Measurements from ENCODE around the gene SFRP5.

SFRP5 gene

DNA sequence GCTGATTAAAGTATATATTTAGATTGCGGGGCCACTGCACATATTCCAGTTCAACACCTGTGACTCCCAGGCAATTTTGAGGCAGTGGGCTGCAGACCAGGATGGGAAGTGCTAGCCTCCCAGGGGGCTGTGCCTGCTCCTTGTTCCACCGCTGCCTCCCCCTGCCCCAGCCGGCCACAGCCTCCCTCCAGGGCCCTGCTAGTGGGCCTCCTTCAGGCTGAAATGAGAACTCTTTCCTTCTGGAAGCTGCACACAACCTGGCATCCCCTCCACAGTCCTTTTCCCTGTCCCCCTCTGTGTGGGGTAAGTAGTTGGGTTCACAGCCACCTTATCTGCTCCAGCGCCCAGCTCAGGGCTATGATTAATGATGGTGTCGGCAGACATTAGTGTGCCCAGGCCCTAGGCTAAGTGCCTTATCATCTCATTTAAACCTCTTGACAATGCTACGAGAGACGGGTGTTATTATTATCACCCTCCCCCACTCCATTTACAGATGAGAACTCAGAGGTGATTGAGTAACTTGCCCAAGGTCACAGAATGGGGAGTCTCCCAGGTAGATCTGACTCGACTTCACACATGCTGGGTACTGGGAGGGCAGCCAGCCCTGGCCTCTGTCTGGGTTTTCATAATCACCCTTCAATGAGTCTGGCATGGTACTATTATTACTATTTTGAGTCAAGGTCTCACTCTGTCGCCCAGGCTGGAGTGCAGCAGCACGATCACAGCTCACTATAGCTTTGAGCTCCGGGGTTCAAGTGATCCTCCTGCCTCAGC, 10.8 kb upstream of the SFRP5 start:
- no peak overlapping the region for H3K27ac ChIP-seq (ENCODE audit: poor library complexity, severe bottlenecking)
- TF ChIP-seq, protein P1, sequence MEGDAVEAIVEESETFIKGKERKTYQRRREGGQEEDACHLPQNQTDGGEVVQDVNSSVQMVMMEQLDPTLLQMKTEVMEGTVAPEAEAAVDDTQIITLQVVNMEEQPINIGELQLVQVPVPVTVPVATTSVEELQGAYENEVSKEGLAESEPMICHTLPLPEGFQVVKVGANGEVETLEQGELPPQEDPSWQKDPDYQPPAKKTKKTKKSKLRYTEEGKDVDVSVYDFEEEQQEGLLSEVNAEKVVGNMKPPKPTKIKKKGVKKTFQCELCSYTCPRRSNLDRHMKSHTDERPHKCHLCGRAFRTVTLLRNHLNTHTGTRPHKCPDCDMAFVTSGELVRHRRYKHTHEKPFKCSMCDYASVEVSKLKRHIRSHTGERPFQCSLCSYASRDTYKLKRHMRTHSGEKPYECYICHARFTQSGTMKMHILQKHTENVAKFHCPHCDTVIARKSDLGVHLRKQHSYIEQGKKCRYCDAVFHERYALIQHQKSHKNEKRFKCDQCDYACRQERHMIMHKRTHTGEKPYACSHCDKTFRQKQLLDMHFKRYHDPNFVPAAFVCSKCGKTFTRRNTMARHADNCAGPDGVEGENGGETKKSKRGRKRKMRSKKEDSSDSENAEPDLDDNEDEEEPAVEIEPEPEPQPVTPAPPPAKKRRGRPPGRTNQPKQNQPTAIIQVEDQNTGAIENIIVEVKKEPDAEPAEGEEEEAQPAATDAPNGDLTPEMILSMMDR (IDR thresholded peaks at IDR 0.05; ENCODE audit: poor library complexity, severe bottlenecking), result no peak
- no peak overlapping the region for H3K4me3 ChIP-seq (ENCODE audit: severe bottlenecking)
- no peak for DNase-seq (ENCODE audit: low spot score)
- H3K27me3 ChIP-seq (ENCODE audit: insufficient read depth, poor library complexity, severe bottlenecking), result no peaks in the 10 kb centered on the region
- no peaks in the 10 kb centered on the region for H3K4me1 ChIP-seq (ENCODE audit: insufficient read depth, poor library complexity, severe bottlenecking)
- no peaks in the 10 kb centered on the region for H3K9me3 ChIP-seq (ENCODE audit: severe bottlenecking)
- no peaks in the 10 kb centered on the region for H3K36me3 ChIP-seq (ENCODE audit: low read depth)
- ATAC-seq (ENCODE audit: low read depth), result no peak

DNA sequence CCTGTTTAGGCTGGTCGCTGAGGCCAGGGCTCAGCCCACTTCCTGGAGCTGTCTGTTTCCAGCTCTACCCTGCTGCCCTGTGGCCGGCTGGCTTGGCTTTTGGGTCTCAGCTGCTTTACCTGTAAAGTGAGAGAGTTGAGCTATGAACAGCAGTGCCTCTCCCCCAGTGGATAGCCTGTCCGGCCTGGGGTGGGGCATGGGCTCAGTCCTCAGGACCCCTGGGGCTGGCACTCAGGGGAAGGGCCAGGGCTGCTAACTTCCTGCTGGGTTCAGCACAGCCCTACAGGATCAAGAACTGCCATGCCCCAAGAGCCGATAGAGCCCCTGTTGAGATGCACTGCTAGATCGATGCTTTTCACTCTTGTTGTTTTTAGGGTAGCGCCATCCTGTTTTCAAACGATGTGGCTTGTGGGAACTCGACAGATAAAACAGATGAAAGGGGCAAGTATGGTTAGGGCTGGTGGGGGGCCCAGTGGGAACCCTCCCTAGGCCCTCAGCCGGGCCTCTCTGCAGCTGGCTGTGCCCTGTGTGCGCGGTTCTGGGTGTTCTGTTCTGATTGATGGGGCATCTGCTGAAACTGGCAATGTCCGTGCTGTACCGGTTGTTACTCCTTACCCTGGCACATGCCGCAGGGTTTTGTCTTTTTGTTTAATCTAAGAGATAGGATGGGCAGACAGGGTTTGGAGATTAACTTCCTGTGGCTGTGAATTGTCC, 10.0 kb upstream of the SFRP5 start:
- no peaks in the 10 kb centered on the region for H3K9me3 ChIP-seq (ENCODE audit: severe bottlenecking)
- TF ChIP-seq, protein P1 (IDR thresholded peaks at IDR 0.05; ENCODE audit: poor library complexity, severe bottlenecking), result no peak
- no peaks in the 10 kb centered on the region for H3K4me1 ChIP-seq (ENCODE audit: insufficient read depth, poor library complexity, severe bottlenecking)
- no peaks in the 10 kb centered on the region for H3K36me3 ChIP-seq (ENCODE audit: low read depth)
- DNase-seq (ENCODE audit: low spot score) (no peak), ATAC-seq (ENCODE audit: low read depth) (no peak)
- H3K27ac ChIP-seq (ENCODE audit: poor library complexity, severe bottlenecking), result no peak overlapping the region
- no peaks in the 10 kb centered on the region for H3K27me3 ChIP-seq (ENCODE audit: insufficient read depth, poor library complexity, severe bottlenecking)
- no peak overlapping the region for H3K4me3 ChIP-seq (ENCODE audit: severe bottlenecking)

DNA sequence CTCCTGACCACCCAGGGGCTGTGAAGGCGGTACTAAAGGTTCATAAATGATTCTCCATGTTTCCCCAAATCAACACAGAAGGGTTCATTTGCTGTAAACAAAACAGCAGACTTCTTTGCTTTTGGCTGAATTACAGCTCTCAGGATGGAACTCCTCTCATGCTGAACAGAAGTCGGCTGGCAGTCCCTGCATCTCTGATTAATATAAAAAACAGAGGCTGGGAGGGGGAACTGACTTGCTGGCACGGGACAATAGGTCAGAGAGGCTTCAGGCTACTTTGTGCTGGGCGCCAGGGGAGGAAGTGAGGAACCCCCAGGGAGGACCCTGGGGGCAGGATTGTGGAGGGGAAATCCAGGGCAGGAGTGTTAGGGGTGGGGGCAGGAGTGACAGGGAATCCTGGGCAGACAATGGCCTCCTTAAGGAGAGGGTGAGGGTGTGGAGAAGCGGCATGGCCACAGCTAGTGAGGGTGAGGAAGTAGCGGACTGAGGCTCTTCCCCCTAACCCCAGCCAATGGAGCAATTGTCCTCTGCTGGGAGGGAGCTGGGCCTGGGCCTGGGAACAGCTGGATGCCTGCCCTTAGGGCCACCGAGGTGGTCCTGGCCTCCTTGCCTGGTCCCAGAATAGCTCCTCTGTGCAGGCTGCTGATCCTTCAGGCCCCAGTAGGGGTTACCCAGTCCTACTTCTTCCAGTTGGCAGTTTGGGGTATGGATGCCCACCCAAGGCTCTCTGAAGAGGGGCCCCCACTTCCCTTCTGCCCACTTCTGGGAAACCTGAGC, 9.2 kb upstream of the SFRP5 start:
- DNase-seq (ENCODE audit: low spot score) (no peak), ATAC-seq (ENCODE audit: low read depth) (peak; percentile 9; the same call in 1 of the 3 replicates)
- Histone ChIP-seq H3K4me1 (ENCODE audit: insufficient read depth, poor library complexity, severe bottlenecking) (no peaks in the 10 kb centered on the region), H3K27ac (ENCODE audit: poor library complexity, severe bottlenecking) (no peak overlapping the region), H3K36me3 (ENCODE audit: low read depth) (no peaks in the 10 kb centered on the region), H3K9me3 (ENCODE audit: severe bottlenecking) (no peaks in the 10 kb centered on the region), H3K27me3 (ENCODE audit: insufficient read depth, poor library complexity, severe bottlenecking) (no peaks in the 10 kb centered on the region), H3K4me3 (ENCODE audit: severe bottlenecking) (no peak overlapping the region)
- TF ChIP-seq, protein P1 (IDR thresholded peaks at IDR 0.05; ENCODE audit: poor library complexity, severe bottlenecking), result no peak

DNA sequence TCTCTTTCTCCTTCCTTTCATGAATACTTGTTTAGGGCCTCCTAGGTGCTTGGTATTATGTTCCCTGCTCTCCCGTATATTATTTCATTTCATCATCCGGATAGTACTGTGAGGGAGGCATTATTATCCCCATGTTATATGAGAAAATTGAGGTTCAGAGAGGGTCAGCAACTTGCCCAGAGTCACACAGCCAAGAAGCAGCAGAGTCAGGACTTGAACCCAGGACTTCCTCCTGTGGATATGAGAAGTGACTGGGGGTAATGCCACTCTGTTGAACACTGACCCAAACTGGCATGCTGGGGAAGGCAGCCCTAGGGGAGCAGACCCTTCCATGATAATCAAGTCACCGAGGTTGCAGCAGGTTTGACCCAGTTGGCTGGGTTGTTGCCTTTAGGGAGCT, 8.2 kb upstream of the SFRP5 start:
- TF ChIP-seq, protein P1 (IDR thresholded peaks at IDR 0.05; ENCODE audit: poor library complexity, severe bottlenecking), result no peak
- H3K36me3 ChIP-seq (ENCODE audit: low read depth), result no peaks in the 10 kb centered on the region
- ATAC-seq (ENCODE audit: low read depth) (no peak), DNase-seq (ENCODE audit: low spot score) (no peak)
- H3K4me1 ChIP-seq (ENCODE audit: insufficient read depth, poor library complexity, severe bottlenecking), result no peaks in the 10 kb centered on the region
- H3K27ac ChIP-seq (ENCODE audit: poor library complexity, severe bottlenecking), result no peak overlapping the region
- no peak overlapping the region for H3K4me3 ChIP-seq (ENCODE audit: severe bottlenecking)
- H3K9me3 ChIP-seq (ENCODE audit: severe bottlenecking), result no peaks in the 10 kb centered on the region
- H3K27me3 ChIP-seq (ENCODE audit: insufficient read depth, poor library complexity, severe bottlenecking), result no peaks in the 10 kb centered on the region

All from RWPE2 (cell line).